Sigmoid colon (tissue), 7 donors: ENCODE results near the gene APOD. TPM values are rescaled to one million over a fixed set of nuclear protein-coding genes. Genes with fewer than 3 reads are reported as not detected.
A peak's percentile ranks its signal among the peaks of the same experiment; 100 is the strongest.

ENCODE experiments used
- DNase-seq: peaks from one replicate; pipeline ENCODE4 v3.0.0-alpha.2; 2019
- H3K27ac ChIP-seq, 4 donors: fragments of 200-600 bp; sonication (generic); one replicate each; pipeline ENCODE4 v1.5.1; 2016 to 2019; ENCODE audit warnings: mild to moderate bottlenecking in 1 of 4
- H3K27me3 ChIP-seq, 3 donors: fragments of 200-600 bp; sonication (generic); one replicate each; pipeline ENCODE4 v1.5.1; 2019; ENCODE audit warnings: mild to moderate bottlenecking in 1 of 3
- H3K36me3 ChIP-seq, 4 donors: fragments of 200-600 bp; sonication (generic); one replicate each; pipeline ENCODE4 v1.5.1; 2016 to 2019
- H3K4me1 ChIP-seq, 4 donors: fragments of 200-600 bp; sonication (generic); one replicate each; pipeline ENCODE4 v1.5.1; 2017 to 2019
- H3K4me3 ChIP-seq, 4 donors: fragments of 200-600 bp; sonication (generic); one replicate each; pipeline ENCODE4 v1.5.1; 2017 to 2019; ENCODE audit warnings: mild to moderate bottlenecking in 2 of 4, moderate library complexity in 1 of 4
- H3K9me3 ChIP-seq, 4 donors: fragments of 200-600 bp in 3 of 4; sonication (generic) in 3 of 4; one replicate each; pipeline versions ENCODE4 v1.5.1 to v1.6.1; 2013 to 2019
- EP300 ChIP-seq, 4 donors: sonication (generic); formaldehyde crosslinking; IDR thresholded peaks; one replicate each; pipeline ENCODE4 v1.6.1; 2017; ENCODE audit warnings: antibody characterized with exemption in 4 of 4
- POLR2A ChIP-seq, 2 donors: fragments of 450-650 bp; IDR thresholded peaks; one replicate each; pipeline ENCODE4 v1.6.1; 2016; ENCODE audit warnings: antibody characterized with exemption in 2 of 2, mild to moderate bottlenecking in 2 of 2, moderate library complexity in 2 of 2
- POLR2AphosphoS5 ChIP-seq, 4 donors: sonication (generic); formaldehyde crosslinking; IDR thresholded peaks; one replicate each; pipeline ENCODE4 v1.6.1; 2017; ENCODE audit warnings: antibody characterized with exemption in 4 of 4
- WGBS, 2 donors: extraction: QIAGEN DNeasy Blood & Tissue Kit; methylation state at CpG; one replicate each; pipeline ENCODE4 v1.1.7; 2013; 5-methylcytosine and 5-hydroxymethylcytosine counted together
- intact Hi-C: fragments of 100-400 bp; cut with DNase I; formaldehyde crosslinking; loops from one replicate; pipeline ENCODE4 v1.15.1; 2023
- polyA plus RNA-seq, 3 donors: library from polyadenylated mRNA; stranded (reverse); fragments of 200-250 nt; gene quantifications; one replicate each; pipeline ENCODE4 v1.2.3, GENCODE V29; 2013
- total RNA-seq, 4 donors: library from RNA; depleted of rRNA; stranded (reverse); fragments of >200 nt; gene quantifications; one replicate each; pipeline ENCODE4 v1.1.0, GENCODE V29; 2016
- TF ChIP-seq, protein P1 (sequence below), 4 experiments: fragments of 450-650 bp in 3 of 4; fragments of 200-600 bp in 1 of 4; IDR thresholded peaks; one replicate each; pipeline ENCODE4 v1.5.1; 2016 to 2019; ENCODE audit warnings: antibody characterized with exemption in 4 of 4, mild to moderate bottlenecking in 3 of 4, moderate library complexity in 2 of 4
- donor health status: healthy with polysubstance abuse.
- donor health status: Bipolar disorder and iron deficiency.
- donor health status: healthy.

Gene APOD
- total and polyA plus RNA-seq, 7 donors: 8.1 to 296 (median 63.7) TPM

DNA sequence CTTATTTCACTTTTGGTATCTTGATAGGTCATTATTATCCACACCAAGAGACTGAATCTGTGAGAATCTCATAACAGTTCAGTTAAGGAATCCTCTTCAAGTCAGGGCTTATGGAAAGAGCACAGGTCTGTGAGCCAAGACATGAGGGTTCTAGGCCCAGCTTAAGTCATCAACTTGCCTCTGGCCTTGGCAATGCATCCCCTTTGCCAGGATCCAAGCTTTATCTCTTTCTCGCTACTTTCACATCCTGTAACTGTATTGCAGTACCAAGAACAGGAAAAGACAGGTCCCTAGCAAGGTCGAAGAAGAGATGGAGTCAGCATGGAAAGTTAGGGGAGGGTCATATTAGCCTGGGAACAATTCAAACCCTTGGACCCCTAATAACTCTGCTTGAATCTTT lies 13.5 kb upstream of the APOD start:
- intact Hi-C loops: no loop called here

DNA sequence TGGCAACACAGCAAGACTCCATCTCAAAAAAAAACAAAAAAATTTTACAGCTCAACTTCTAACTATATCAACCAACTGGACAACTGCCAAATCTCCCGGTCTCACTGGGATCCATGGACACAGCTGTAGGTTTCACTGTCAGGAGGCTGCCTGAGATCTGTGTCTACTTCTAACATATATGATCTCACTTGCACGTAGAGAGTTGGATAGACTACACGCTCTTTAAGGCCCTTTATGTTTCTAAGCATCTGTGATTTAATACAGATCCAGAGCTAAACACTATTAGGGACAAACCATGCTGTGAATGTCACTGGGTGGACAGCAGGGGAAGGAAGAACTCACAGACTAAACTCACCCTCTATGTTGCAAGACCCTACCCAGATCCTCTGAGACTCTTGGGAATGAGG lies 13.0 kb upstream of the APOD start:
- intact Hi-C loops: no loop called here
- DNase-seq: peak; percentile 50
- no peaks in the 10 kb centered on the region for H3K4me1 ChIP-seq
- no peaks in the 10 kb centered on the region for H3K36me3 ChIP-seq
- H3K4me3 ChIP-seq: no peak overlapping the region
- no peak overlapping the region for H3K27ac ChIP-seq
- TF ChIP-seq POLR2A (IDR thresholded peaks at IDR 0.05) (no peak), EP300 (IDR thresholded peaks at IDR 0.05) (no peak), POLR2AphosphoS5 (IDR thresholded peaks at IDR 0.05) (no peak)
- TF ChIP-seq, protein P1, sequence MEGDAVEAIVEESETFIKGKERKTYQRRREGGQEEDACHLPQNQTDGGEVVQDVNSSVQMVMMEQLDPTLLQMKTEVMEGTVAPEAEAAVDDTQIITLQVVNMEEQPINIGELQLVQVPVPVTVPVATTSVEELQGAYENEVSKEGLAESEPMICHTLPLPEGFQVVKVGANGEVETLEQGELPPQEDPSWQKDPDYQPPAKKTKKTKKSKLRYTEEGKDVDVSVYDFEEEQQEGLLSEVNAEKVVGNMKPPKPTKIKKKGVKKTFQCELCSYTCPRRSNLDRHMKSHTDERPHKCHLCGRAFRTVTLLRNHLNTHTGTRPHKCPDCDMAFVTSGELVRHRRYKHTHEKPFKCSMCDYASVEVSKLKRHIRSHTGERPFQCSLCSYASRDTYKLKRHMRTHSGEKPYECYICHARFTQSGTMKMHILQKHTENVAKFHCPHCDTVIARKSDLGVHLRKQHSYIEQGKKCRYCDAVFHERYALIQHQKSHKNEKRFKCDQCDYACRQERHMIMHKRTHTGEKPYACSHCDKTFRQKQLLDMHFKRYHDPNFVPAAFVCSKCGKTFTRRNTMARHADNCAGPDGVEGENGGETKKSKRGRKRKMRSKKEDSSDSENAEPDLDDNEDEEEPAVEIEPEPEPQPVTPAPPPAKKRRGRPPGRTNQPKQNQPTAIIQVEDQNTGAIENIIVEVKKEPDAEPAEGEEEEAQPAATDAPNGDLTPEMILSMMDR (IDR thresholded peaks at IDR 0.05): no peak
- H3K9me3 ChIP-seq: no peaks in the 10 kb centered on the region
- WGBS, 2 donors: 60% methylated on average over 3 of the region's 3 CpGs
- H3K27me3 ChIP-seq: no peaks in the 10 kb centered on the region

More for the DNA sequence above, 13.5 kb upstream of the APOD start:
- TF ChIP-seq EP300 (IDR thresholded peaks at IDR 0.05): no peak
- TF ChIP-seq POLR2A (IDR thresholded peaks at IDR 0.05): no peak
- TF ChIP-seq POLR2AphosphoS5 (IDR thresholded peaks at IDR 0.05): no peak
- TF ChIP-seq, protein P1 (IDR thresholded peaks at IDR 0.05): no peak
- 84 to 89% methylated on average over 2 of the region's 2 CpGs for WGBS, 2 donors
- H3K27me3 ChIP-seq: no peaks in the 10 kb centered on the region
- no peaks in the 10 kb centered on the region for H3K4me1 ChIP-seq
- H3K36me3 ChIP-seq: no peaks in the 10 kb centered on the region
- H3K27ac ChIP-seq: no peak overlapping the region
- no peak overlapping the region for H3K4me3 ChIP-seq
- no peak for DNase-seq
- H3K9me3 ChIP-seq: no peaks in the 10 kb centered on the region

DNA sequence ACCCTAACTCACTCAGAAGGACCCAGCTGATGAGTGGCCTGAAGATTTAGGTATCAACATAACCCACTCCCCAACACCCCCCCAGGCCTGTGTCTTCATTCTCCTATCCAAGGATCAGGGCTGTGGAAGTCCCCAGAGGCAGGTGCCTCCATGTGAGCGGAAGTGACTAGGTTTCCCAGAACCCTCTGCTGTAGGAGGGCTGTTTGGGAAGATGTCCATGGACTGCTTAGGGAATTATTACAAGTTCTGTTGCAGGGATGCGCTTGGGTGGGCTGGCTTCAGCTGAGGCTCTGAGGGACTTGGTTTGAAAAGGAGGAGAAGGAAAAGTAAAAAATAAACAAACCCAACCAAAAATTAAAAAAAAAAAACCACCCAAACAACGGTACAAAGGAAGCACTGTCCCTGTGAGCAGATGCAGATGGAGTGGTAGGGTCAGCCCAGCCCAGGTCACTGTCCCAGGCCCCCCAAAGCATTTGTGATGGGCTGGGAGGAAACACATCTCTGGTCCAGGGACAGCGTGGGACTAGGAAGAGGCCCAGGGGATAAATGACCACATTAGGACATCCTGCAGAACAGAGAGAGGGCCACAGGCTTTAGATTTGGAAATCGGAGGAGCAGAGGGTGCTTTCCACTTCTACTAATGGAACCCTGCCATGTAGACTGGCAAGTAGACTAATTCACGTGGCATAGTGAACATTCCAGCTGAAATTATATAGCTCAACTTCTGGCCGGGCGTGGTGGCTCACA lies 12.2 kb upstream of the APOD start:
- DNase-seq: peak; percentile 27
- H3K4me3 ChIP-seq: no peak overlapping the region
- H3K27ac ChIP-seq: no peak overlapping the region
- no peaks in the 10 kb centered on the region for H3K4me1 ChIP-seq
- no peaks in the 10 kb centered on the region for H3K9me3 ChIP-seq
- intact Hi-C loops: no loop called here
- no peaks in the 10 kb centered on the region for H3K36me3 ChIP-seq
- 63 to 80% methylated on average over 8 of the region's 8 CpGs for WGBS, 2 donors
- no peaks in the 10 kb centered on the region for H3K27me3 ChIP-seq
- no peak for TF ChIP-seq POLR2A (IDR thresholded peaks at IDR 0.05)
- no peak for TF ChIP-seq EP300 (IDR thresholded peaks at IDR 0.05)
- TF ChIP-seq POLR2AphosphoS5 (IDR thresholded peaks at IDR 0.05): no peak
- TF ChIP-seq, protein P1 (IDR thresholded peaks at IDR 0.05): no peak

DNA sequence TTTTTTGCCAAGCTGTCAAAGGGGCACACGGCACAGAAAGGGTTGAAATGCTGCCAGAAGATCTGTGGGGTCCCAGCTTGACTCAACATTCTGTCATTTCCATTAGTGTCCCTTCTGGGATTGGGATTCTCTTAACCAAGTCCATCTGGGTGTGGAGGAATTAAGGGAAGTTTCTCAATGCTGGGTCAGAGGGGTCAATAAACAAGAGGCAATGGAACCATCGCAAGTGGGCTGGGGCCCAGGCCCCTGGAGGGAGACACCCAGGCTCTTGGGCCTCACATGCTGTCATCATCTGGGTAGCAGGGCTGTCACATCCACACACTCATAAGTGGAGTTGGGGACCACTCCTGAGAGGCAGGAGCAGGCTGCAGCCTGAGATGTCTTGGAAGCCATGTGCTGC lies 8.1 kb upstream of the APOD start:
- 82 to 87% methylated on average over 2 of the region's 2 CpGs for WGBS, 2 donors
- Histone ChIP-seq H3K4me3 (no peak overlapping the region), H3K27ac (peak overlapping the region in 1 of 4 donors; percentile 39), H3K27me3 (no peaks in the 10 kb centered on the region), H3K4me1 (no peaks in the 10 kb centered on the region), H3K9me3 (no peaks in the 10 kb centered on the region), H3K36me3 (no peaks in the 10 kb centered on the region)
- DNase-seq: no peak
- intact Hi-C loops: no loop called here
- TF ChIP-seq EP300 (IDR thresholded peaks at IDR 0.05) (no peak), POLR2AphosphoS5 (IDR thresholded peaks at IDR 0.05) (no peak), POLR2A (IDR thresholded peaks at IDR 0.05) (no peak)
- TF ChIP-seq, protein P1 (IDR thresholded peaks at IDR 0.05): no peak
